ENCODE results near the gene MBOAT7.
A peak's percentile ranks its signal among the peaks of the same experiment; 100 is the strongest.
"Not testable (repeated sequence)": the region's sequence is repeated elsewhere in the genome, so short reads cannot be mapped to it uniquely, and the experiment has no call there.

MBOAT7 gene

DNA sequence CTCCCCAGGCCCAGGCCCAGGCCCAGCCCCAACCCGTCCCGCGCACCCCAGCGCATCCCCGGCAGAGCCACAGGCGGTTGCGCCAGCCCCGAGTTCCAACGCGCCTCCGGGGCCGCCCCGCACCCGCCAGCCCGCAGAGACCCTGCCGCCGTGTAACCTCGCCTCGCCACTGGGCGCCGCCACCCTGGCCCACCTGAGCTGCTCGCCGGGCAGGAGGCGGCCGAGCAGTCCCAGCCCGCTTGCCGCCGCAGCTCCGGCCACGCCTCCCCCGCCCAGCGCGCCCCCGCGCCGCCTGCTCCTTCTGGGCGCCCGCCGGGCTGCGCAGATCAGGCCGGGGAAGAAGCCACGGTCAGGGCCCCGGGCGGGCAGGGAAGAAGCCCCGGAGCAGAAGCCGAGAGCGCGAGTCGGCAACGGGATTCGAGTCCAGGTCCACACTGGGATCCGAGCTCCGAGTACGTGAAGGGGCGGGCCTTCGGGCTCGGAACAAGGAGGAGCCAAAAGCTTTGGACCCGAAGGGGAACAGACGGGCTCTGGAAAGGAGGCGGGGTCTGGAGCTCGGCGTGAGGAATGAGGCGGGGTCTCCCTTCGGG lies at the start of gene MBOAT7:
Gene MBOAT7, minus strand, starts transcription at position 436 of the 590 bp plus-strand sequence. CDS start 1,072 bp downstream, outside the sequence.
- no peak; the same call in none of the 2 replicates for TF ChIP-seq CTCF (IDR thresholded peaks at IDR 0.05; ENCODE audit: low read depth, low read length)
- no peak for DNase-seq (ENCODE audit: extremely low read depth, low read depth)

DNA sequence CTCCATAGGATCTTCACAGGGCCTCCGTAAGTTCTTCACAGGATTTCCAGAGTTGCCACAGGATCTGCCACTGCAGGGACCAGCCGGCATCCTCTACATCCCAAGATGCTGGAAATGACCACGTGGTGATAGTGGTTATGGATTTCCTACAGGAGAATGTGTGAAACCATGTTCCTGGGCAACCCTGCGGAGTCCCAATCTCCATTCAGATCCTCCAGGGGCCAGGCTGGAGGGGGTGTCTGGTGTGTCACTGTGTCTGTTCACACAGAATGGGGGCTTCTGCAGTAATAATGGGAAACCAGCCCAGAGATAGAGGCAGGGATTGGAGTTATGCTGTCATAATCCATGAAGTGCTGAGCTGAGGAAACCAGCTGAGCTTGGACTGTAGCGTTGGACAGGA lies 44.6 kb upstream of the MBOAT7 start:
- no peak for DNase-seq (ENCODE audit: extremely low read depth, low read depth)

GRCh38 chr19:54231077-54231931 lies 41.9 kb upstream of the MBOAT7 start:
- TF ChIP-seq CTCF (IDR thresholded peaks at IDR 0.05; ENCODE audit: low read depth, low read length), result no peak; the same call in none of the 2 replicates
- peak; percentile 37 for DNase-seq (ENCODE audit: extremely low read depth, low read depth)

More for the DNA sequence above, 44.6 kb upstream of the MBOAT7 start:
- TF ChIP-seq CTCF (IDR thresholded peaks at IDR 0.05; ENCODE audit: low read depth, low read length), result no peak

DNA sequence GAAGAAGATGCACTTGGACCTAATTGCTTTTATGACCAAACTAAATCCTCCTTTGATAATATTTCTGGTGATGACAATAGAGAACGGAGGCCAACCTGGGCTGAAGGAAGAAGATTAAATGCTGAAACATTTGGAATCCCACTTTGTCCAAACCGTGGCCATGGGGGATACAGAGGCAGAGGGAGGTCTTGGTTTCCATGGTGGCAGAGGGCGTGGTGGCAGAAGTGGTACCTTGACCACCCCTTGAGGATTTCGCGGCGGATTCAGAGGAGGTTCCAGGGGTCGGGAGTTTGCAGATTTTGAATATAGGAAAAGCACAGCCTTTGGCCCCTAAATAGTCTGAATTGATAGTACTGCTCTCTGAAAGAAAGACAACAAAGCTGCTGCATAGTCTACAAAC lies 40.7 kb upstream of the MBOAT7 start:
- no peak for TF ChIP-seq CTCF (IDR thresholded peaks at IDR 0.05; ENCODE audit: low read depth, low read length)
- DNase-seq (ENCODE audit: extremely low read depth, low read depth), result no peak

GRCh38 chr19:54229146-54229545 lies 39.8 kb upstream of the MBOAT7 start:
- DNase-seq (ENCODE audit: extremely low read depth, low read depth), result no peak
- TF ChIP-seq CTCF (IDR thresholded peaks at IDR 0.05; ENCODE audit: low read depth, low read length), result no peak

GRCh38 chr19:54224619-54225018 lies 35.2 kb upstream of the MBOAT7 start:
- DNase-seq (ENCODE audit: extremely low read depth, low read depth), result not testable (repeated sequence)

GRCh38 chr19:54223937-54224281 lies 34.5 kb upstream of the MBOAT7 start:
- DNase-seq (ENCODE audit: extremely low read depth, low read depth), result not testable (repeated sequence)

DNA sequence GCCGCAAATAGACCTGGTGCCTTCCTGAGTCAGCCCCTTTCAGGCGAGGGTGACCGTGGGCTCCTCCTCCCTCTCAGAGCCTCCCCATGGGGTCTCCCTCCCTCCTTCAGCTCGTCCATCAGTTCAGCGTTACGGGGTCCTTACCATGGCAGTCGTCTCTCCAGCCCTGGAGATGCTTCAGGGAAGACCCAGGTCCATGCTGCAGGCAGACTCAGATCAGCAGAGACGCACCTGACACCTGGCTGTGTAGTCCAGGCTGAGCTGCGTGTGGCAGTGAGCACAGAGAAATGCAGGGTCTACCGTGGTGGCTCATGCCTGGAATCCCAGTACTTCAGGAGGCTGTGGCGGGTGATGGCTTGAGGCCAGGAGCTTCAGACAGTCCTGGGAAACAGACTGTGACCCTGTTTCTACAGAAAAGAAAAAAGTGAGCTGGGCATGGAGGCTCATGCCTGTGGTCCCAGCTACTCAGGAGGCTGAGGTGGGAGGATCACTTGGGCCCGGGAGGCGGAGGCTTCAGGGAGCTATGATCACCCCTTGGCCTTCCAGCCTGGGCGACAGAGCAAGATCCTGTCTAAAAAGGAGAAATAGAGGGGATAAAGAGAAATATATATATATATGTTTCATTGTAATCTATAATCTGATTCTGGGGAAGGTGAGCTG lies 34.0 kb upstream of the MBOAT7 start:
- DNase-seq (ENCODE audit: extremely low read depth, low read depth), result not testable (repeated sequence)

DNA sequence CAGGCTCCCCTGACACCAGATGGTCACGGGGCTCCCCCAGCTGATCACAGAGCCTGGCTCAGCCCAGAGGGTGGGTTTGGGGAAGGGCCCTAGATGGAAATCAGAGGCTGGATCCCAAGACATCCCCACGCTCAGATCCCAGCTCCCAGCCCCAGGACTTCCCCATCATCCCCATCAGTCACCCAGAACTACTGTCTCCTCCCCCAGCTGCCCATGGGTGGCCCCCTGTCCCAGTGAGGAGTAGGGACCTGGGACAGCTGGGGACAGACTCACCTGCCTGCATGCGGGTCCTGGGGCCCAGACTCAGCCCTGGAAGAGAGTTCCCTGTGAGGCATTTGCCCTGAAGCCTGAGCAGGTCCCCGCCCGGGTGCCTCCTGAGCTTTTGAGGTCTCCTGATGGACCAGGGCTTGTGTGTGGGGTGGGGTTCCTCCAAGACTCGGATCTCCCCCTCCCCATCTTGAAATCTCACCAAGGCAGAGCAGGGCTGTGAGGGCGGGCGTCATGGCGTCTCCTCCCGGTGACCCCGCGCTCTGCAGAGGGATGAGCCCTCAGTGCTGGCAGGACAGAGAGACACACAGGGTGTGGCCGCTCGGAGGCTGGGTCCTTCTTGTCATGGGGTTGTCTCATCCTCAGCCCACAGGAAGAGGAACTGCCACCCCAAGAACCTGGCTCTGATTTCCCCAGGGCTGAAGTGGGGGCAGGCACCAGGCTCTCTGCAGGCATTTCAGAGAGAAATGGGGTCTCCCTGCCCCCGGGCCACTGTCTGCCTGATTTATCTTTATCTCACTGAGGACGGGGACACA lies 33.3 kb upstream of the MBOAT7 start, which contains the start of gene LILRB3:
Gene LILRB3, minus strand, starts transcription at position 534 of the 803 bp plus-strand sequence. Its CDS starts 31 bp downstream, at position 503.
- not testable (repeated sequence) for DNase-seq (ENCODE audit: extremely low read depth, low read depth)

GRCh38 chr19:54221947-54222346 lies 32.6 kb upstream of the MBOAT7 start:
- DNase-seq (ENCODE audit: extremely low read depth, low read depth), result not testable (repeated sequence)

GRCh38 chr19:54219702-54220101 lies 30.3 kb upstream of the MBOAT7 start:
- DNase-seq (ENCODE audit: extremely low read depth, low read depth), result not testable (repeated sequence)

Data from AG09319 (cell line).